Activated CD8-positive, alpha-beta T cell treated with anti-CD3 and anti-CD28 coated beads for 36 hours (primary cell): ENCODE measurements around the gene FMN1. TPM values are rescaled to one million over a fixed set of nuclear protein-coding genes. Genes with fewer than 3 reads are reported as not detected.
"Not testable (repeated sequence)": the region's sequence is repeated elsewhere in the genome, so short reads cannot be mapped to it uniquely, and the experiment has no call there.

Source experiments
- ATAC-seq: fragments of 200-7000 bp; cut with Tn5 transposase; one replicate; pipeline ENCODE4 v1.10.0; 2021; ENCODE audit warnings: mild to moderate bottlenecking, moderate library complexity
- CTCF ChIA-PET: fragments of 350-600 bp; sonication (Branson Sonifier 250); formaldehyde crosslinking; loops from one replicate; lab custom pipeline; 2021; ENCODE audit warnings: antibody characterized with exemption; lab: Charles Lee
- POLR2A ChIA-PET: fragments of 350-600 bp; sonication (Branson Sonifier 250); formaldehyde crosslinking; loops from one replicate; lab custom pipeline; 2021; ENCODE audit warnings: antibody characterized with exemption; lab: Charles Lee
- DNase-seq: peaks from one replicate; pipeline ENCODE4 v3.0.0-alpha.2; 2020
- H3K27ac Mint-ChIP-seq: one replicate; pipeline ENCODE4 v1.8.0; 2021; ENCODE audit warnings: mild to moderate bottlenecking, mixed read lengths
- H3K27me3 Mint-ChIP-seq: one replicate; pipeline ENCODE4 v1.8.0; 2021; ENCODE audit warnings: mixed read lengths
- H3K36me3 Mint-ChIP-seq: one replicate; pipeline ENCODE4 v1.8.0; 2021; ENCODE audit warnings: low read depth, mixed read lengths
- H3K4me1 Mint-ChIP-seq: one replicate; pipeline ENCODE4 v1.8.0; 2021; ENCODE audit warnings: low read depth, mixed read lengths
- H3K4me3 Mint-ChIP-seq: one replicate; pipeline ENCODE4 v1.8.0; 2021; ENCODE audit warnings: mild to moderate bottlenecking, moderate library complexity, mixed read lengths
- H3K9me3 Mint-ChIP-seq: one replicate; pipeline ENCODE4 v1.8.0; 2021; ENCODE audit warnings: mixed read lengths
- CTCF ChIP-seq: fragments of 200-600 bp; IDR thresholded peaks from one replicate; pipeline ENCODE4 v1.8.0; 2022; ENCODE audit warnings: antibody characterized with exemption, mild to moderate bottlenecking
- intact Hi-C: fragments of 100-400 bp; cut with micrococcal nuclease; formaldehyde crosslinking; loops from one replicate; pipeline ENCODE4 v1.10.0; 2022
- total RNA-seq, 2 experiments: library from RNA; stranded (reverse); gene quantifications; one replicate each; pipeline ENCODE4 v1.2.3, GENCODE V29; 2021

The FMN1 gene
- total RNA-seq, 2 experiments from 2014 or later, result 0.07 TPM; not detected in 1

DNA sequence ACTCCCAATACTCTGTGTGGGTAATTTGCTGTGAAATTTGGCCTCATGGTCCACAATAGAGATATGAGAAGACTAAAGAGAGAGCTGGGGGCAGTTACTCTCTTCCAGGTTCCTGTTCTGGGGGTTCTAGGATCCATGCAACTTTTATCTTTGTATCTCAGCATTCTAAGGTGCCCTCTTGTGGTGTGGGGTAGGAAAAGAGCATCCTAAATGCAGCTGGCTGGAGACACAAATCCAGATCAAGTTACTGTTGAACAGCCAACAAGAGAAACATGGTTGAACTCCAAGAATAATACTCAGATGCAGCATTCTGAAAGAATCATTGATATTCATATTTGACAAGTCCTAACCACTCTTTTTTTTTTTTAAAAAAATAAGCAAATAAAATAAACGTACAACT, 238.5 kb downstream of the FMN1 start:
- intact Hi-C loops, result no loop called here
- no peak for ATAC-seq
- H3K9me3 Mint-ChIP-seq, result no peaks in the 10 kb centered on the region
- H3K27me3 Mint-ChIP-seq, result peaks cover 3% of the 10 kb centered on the region
- H3K36me3 Mint-ChIP-seq, result no peaks in the 10 kb centered on the region
- no peaks in the 10 kb centered on the region for H3K4me1 Mint-ChIP-seq
- ChIA-PET CTCF (interaction anchor here (0.9 to 1.0 kb wide), 2 partner anchors 15 to 293 kb away, joined by 3 to 4 read pairs; no protein-coding TSS in a partner anchor), POLR2A (no interaction called here)
- TF ChIP-seq CTCF, result peak; percentile 14
- no peak for DNase-seq
- H3K4me3 Mint-ChIP-seq, result no peak overlapping the region
- H3K27ac Mint-ChIP-seq, result no peak overlapping the region

DNA sequence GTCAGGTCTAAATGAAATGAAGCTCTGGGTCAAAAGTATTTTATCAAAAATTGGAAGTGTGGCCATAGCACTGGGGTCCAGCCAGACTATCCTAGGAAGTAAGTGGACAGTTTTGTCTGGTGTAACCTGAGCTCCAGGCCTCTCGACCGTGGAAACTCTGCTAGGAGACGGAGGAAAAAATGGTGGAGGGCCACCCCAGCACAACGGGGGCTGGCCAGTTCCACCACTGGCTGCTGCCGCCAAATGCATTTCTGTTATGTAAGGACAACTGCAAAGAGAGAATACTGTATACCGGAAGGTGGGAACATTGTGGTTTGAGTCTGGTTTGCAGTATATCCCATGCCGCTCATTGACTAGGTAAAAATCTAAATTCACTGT, 241.0 kb downstream of the FMN1 start:
- no peak overlapping the region for H3K27ac Mint-ChIP-seq
- H3K4me1 Mint-ChIP-seq, result no peaks in the 10 kb centered on the region
- no peak overlapping the region for H3K4me3 Mint-ChIP-seq
- H3K9me3 Mint-ChIP-seq, result peaks cover 4% of the 10 kb centered on the region
- ChIA-PET POLR2A (no interaction called here), CTCF (no interaction called here)
- intact Hi-C loops, result no loop called here
- ATAC-seq (no peak), DNase-seq (no peak)
- TF ChIP-seq CTCF, result no peak
- H3K36me3 Mint-ChIP-seq, result no peaks in the 10 kb centered on the region
- peaks cover 3% of the 10 kb centered on the region for H3K27me3 Mint-ChIP-seq

DNA sequence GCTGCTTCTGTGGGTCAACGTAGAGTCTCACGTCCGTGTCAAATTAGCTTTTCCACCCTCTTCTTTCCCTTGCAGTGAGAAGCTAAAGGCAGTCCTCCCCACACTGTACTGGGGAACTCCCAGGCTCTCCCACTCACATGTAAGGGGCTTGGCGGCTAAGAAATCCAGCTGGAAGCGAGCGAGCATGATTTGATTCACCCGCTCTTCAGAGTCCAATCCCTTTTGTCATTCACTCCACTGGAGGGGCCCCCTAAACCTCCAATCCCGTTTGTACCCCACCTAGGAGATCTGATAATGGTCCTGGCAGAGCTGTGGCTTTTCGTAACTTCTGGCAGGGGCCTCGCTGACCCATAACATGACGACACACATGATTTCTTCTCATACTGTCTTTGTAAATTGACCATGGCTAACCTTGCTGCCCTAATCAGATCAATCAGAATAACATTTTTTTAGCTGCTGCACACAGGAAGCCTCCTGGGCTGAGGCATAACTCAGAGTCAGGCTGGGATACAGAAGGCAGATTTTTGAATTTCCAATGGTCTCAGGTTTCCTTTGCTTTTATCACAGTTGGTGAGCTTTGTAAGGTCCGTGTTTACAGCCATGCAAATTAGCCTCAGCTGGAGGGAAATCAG, 241.5 kb downstream of the FMN1 start:
- ATAC-seq (no peak), DNase-seq (no peak)
- TF ChIP-seq CTCF, result no peak
- no peaks in the 10 kb centered on the region for H3K36me3 Mint-ChIP-seq
- peaks cover 4% of the 10 kb centered on the region for H3K9me3 Mint-ChIP-seq
- no peaks in the 10 kb centered on the region for H3K4me1 Mint-ChIP-seq
- intact Hi-C loops, result no loop called here
- no peak overlapping the region for H3K27ac Mint-ChIP-seq
- ChIA-PET CTCF (no interaction called here), POLR2A (no interaction called here)
- H3K27me3 Mint-ChIP-seq, result peaks cover 3% of the 10 kb centered on the region
- H3K4me3 Mint-ChIP-seq, result no peak overlapping the region

DNA sequence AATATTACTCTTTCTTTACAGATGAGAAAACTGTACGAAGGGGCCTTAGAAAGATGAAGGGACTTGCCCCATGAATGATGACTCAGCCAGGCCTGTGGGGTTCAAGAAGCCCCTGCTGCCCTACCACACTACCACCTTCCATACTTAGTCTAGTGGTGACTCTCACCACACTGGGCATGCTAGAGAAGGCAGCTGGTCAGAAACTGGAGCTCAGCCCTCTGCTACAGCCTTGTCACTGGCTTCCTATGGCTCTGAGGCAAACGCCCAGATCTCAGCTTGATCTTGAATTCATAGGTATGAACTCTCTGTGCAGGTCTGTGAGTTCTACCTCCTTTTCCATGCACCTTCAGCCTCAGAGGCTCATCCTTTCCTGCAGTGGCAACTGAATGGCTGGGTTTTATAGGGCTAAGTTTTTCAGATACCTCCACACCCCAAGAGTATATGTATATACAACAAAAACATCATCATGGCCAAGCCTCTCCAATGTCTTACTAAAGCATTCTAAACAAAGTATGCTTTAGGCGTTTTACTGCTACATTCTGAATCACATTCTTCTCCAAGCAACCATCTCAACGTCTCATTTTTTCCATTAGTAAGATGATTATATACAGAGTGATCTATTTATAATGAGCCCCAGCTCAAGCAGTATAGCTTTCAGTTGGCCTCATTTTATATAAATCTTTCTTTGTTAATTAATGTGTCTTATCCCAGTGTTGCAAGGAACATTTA, 242.6 kb downstream of the FMN1 start:
- TF ChIP-seq CTCF, result no peak
- ChIA-PET CTCF (no interaction called here), POLR2A (no interaction called here)
- H3K27me3 Mint-ChIP-seq, result peaks cover 2% of the 10 kb centered on the region
- H3K4me3 Mint-ChIP-seq, result no peak overlapping the region
- H3K4me1 Mint-ChIP-seq, result no peaks in the 10 kb centered on the region
- peaks cover 4% of the 10 kb centered on the region for H3K9me3 Mint-ChIP-seq
- no peak for DNase-seq
- H3K27ac Mint-ChIP-seq, result no peak overlapping the region
- intact Hi-C loops, result no loop called here
- no peak for ATAC-seq
- no peaks in the 10 kb centered on the region for H3K36me3 Mint-ChIP-seq

DNA sequence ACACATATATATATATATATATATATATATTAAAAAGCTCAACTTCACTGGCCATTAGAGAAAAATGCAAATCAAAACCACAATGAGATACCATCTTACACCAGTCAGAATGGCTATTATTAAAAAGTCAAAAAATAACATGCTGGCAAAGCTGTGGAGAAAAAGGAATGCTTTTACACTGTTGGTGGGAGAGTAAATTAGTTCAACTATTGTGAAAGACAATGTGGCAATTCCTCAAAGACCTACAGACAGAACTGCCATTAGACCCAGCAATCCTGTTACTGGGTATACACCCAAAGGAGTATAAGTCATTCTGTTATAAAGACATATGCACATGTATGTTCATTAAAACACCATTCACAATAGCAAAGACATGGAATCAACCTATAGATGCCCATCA, 244.5 kb downstream of the FMN1 start:
- H3K4me1 Mint-ChIP-seq, ATAC-seq, intact Hi-C loops, H3K9me3 Mint-ChIP-seq, H3K4me3 Mint-ChIP-seq, POLR2A ChIA-PET, H3K27ac Mint-ChIP-seq, H3K27me3 Mint-ChIP-seq, CTCF ChIA-PET, DNase-seq, H3K36me3 Mint-ChIP-seq: not testable (repeated sequence)
